NB4 (cell line): ENCODE results near the gene SLIRP.
"Not testable (repeated sequence)": the region's sequence is repeated elsewhere in the genome, so short reads cannot be mapped to it uniquely, and the experiment has no call there.

Experiments used
- DNase-seq: peaks from one replicate; pipeline ENCODE4 v3.0.0; 2010; ENCODE audit warnings: low read depth
- H3K4me3 ChIP-seq: one replicate; pipeline ENCODE4 v1.5.1; 2011; ENCODE audit warnings: mild to moderate bottlenecking, low read depth, low read length, moderate library complexity
- CTCF ChIP-seq: IDR thresholded peaks from one replicate; pipeline ENCODE4 v1.5.1; 2012; ENCODE audit warnings: low read depth, low read length
- MAX ChIP-seq: IDR thresholded peaks from 2 replicates; pipeline ENCODE4 v1.6.1; 2011; ENCODE audit warnings: low read depth, low read length
- MYC ChIP-seq: IDR thresholded peaks from 2 replicates; pipeline ENCODE4 v1.6.1; 2011; ENCODE audit warnings: low read depth, low read length
- POLR2A ChIP-seq: IDR thresholded peaks from 2 replicates; pipeline ENCODE4 v1.6.1; 2011; ENCODE audit warnings: mild to moderate bottlenecking; ENCODE audit not compliant: insufficient read length; ENCODE audit errors: extremely low read depth

Gene SLIRP

GRCh38 chr14:77707724-77708408 lies at the start of gene SLIRP, which contains the start of gene ALKBH1:
Gene SLIRP, plus strand, starts transcription at chr14:77708103. Its CDS starts 9 bp downstream, at chr14:77708112.
Gene ALKBH1, minus strand, starts transcription at chr14:77708023. Its CDS starts 19 bp downstream, at chr14:77708004.
- H3K4me3 ChIP-seq = peak within 1 kb of the TSS; percentile 99
- TF ChIP-seq CTCF (no peak), MYC (peak; percentile 90), MAX (peak; percentile 51), POLR2A (peak; percentile 97)
- peak; percentile 87 for DNase-seq

GRCh38 chr14:77659831-77660230 lies 48.1 kb upstream of the SLIRP start:
- peak; percentile 62 for DNase-seq
- no peak overlapping the region for H3K4me3 ChIP-seq
- TF ChIP-seq CTCF (no peak), MYC (no peak), MAX (no peak), POLR2A (no peak)

- DNase-seq = no peak
- H3K4me3 ChIP-seq = no peak overlapping the region
- TF ChIP-seq CTCF (no peak), MYC (no peak), MAX (no peak), POLR2A (no peak)
Observed at GRCh38 chr14:77660754-77661153, 47.1 kb upstream of the SLIRP start.

- not testable (repeated sequence) for H3K4me3 ChIP-seq, DNase-seq
Observed at GRCh38 chr14:77661562-77661961, 46.3 kb upstream of the SLIRP start.

- TF ChIP-seq MYC (no peak), MAX (no peak), POLR2A (no peak), CTCF (no peak)
- no peak overlapping the region for H3K4me3 ChIP-seq
- no peak for DNase-seq
Observed at GRCh38 chr14:77663293-77663692, 44.6 kb upstream of the SLIRP start.

GRCh38 chr14:77667331-77667730 lies 40.6 kb upstream of the SLIRP start:
- no peak overlapping the region for H3K4me3 ChIP-seq
- TF ChIP-seq MYC (no peak), MAX (no peak), POLR2A (no peak), CTCF (no peak)
- no peak for DNase-seq
